NT2/D1 (cell line): Measurements from ENCODE around the gene PPHLN1.

Experiments
- YY1 ChIP-seq: IDR thresholded peaks from 2 replicates; pipeline ENCODE4 v1.6.1; 2011; ENCODE audit not compliant: insufficient read length, insufficient read depth
- ZNF274 ChIP-seq: IDR thresholded peaks from 2 replicates; pipeline ENCODE4 v1.6.1; 2011; ENCODE audit warnings: mild to moderate bottlenecking, low read depth, low read length

GRCh38 chr12:42484996-42485395, 159.0 kb downstream of the PPHLN1 start:
- TF ChIP-seq YY1 = no peak
- TF ChIP-seq ZNF274 = no peak
